ENCODE data around the gene PARVA.

GRCh38 chr11:12455938-12456337 lies 78.6 kb downstream of the PARVA start:
- TF ChIP-seq SIN3A (IDR thresholded peaks at IDR 0.05; ENCODE audit: borderline replicate concordance, insufficient read depth, low read length) (no peak), REST (IDR thresholded peaks at IDR 0.05; ENCODE audit: insufficient read depth in 1 of 2, low read depth in 2 of 2, low read length in 2 of 2) (no peak)
